Thymus (tissue), 11 donors: Measurements from ENCODE around the gene GALNT2. TPM values are rescaled to one million over a fixed set of nuclear protein-coding genes. Genes with fewer than 3 reads are reported as not detected.

ENCODE experiments used
- DNase-seq, 9 donors: peaks; one replicate each; pipeline ENCODE4 v3.0.0-alpha.2; 2013; ENCODE audit warnings: low spot score in 9 of 9, low read depth in 6 of 9, missing footprints in 1 of 9
- H3K27ac ChIP-seq, 2 donors: one replicate each; pipeline ENCODE4 v1.5.1; 2013; ENCODE audit warnings: control low read depth in 1 of 2, low read depth in 1 of 2, low read length in 1 of 2, mild to moderate bottlenecking in 1 of 2, moderate library complexity in 1 of 2
- H3K27me3 ChIP-seq, 2 donors: one replicate each; pipeline ENCODE4 v1.5.1; 2013; ENCODE audit warnings: low read length in 1 of 2; ENCODE audit not compliant: control insufficient read depth in 2 of 2, insufficient read depth in 1 of 2
- H3K36me3 ChIP-seq, 2 donors: one replicate each; pipeline ENCODE4 v1.5.1; 2013; ENCODE audit warnings: low read length in 1 of 2, mild to moderate bottlenecking in 1 of 2, moderate library complexity in 1 of 2; ENCODE audit not compliant: control insufficient read depth in 2 of 2, insufficient read depth in 2 of 2
- H3K4me1 ChIP-seq, 2 donors: one replicate each; pipeline ENCODE4 v1.5.1; 2013; ENCODE audit warnings: low read length in 2 of 2; ENCODE audit not compliant: control insufficient read depth in 2 of 2, insufficient read depth in 2 of 2
- H3K4me3 ChIP-seq, 2 donors: one replicate each; pipeline ENCODE4 v1.5.1; 2013; ENCODE audit warnings: low read length in 2 of 2, control low read depth in 1 of 2, mild to moderate bottlenecking in 1 of 2
- H3K9me3 ChIP-seq, 2 donors: one replicate each; pipeline ENCODE4 v1.5.1; 2013; ENCODE audit warnings: low read length in 1 of 2, mild to moderate bottlenecking in 1 of 2; ENCODE audit not compliant: control insufficient read depth in 2 of 2, insufficient read depth in 1 of 2
- WGBS: extraction: QIAGEN DNeasy Blood & Tissue Kit; methylation state at CpG from one replicate; pipeline ENCODE4 v1.1.7; 2013; 5-methylcytosine and 5-hydroxymethylcytosine counted together
- polyA plus RNA-seq: library from polyadenylated mRNA; stranded (reverse); fragments of 200-250 nt; gene quantifications from one replicate; pipeline ENCODE4 v1.2.3, GENCODE V29; 2013
- total RNA-seq: library from RNA; stranded (reverse); fragments of 120-200 nt; gene quantifications from one replicate; pipeline ENCODE4 v1.2.4, GENCODE V29; 2013
- donor health status: healthy.

The GALNT2 gene
- total and polyA plus RNA-seq, 2 donors: 33.9 to 42.5 TPM

DNA sequence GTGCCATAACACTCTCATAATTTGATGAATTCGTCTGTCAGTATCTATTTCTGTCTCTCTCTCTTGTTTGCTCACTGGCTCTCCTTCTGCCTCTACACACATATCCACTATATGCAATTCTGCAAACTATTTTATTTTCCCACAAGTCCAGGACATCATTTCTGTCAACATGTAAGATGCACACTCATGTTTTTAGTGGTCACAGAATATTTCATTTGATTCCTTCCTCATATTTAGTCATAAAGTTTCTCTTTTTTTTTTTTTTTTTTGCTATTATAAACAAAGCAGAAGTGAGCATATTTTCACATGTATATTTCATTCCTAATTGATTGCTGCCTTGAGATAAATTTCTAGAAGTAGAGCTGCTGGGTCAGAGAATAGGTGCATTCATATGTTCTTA lies 193.8 kb downstream of the GALNT2 start:
- DNase-seq: no peak
- peaks cover 0 to 39% of the 10 kb centered on the region in 2 donors for H3K4me1 ChIP-seq
- peaks cover 64 to 96% of the 10 kb centered on the region in 2 donors for H3K36me3 ChIP-seq
- H3K27me3 ChIP-seq: no peaks in the 10 kb centered on the region
- WGBS: 92% methylated on average over 1 of the region's 1 CpG
- H3K4me3 ChIP-seq: no peak overlapping the region
- H3K27ac ChIP-seq: no peak overlapping the region
- H3K9me3 ChIP-seq: no peaks in the 10 kb centered on the region

DNA sequence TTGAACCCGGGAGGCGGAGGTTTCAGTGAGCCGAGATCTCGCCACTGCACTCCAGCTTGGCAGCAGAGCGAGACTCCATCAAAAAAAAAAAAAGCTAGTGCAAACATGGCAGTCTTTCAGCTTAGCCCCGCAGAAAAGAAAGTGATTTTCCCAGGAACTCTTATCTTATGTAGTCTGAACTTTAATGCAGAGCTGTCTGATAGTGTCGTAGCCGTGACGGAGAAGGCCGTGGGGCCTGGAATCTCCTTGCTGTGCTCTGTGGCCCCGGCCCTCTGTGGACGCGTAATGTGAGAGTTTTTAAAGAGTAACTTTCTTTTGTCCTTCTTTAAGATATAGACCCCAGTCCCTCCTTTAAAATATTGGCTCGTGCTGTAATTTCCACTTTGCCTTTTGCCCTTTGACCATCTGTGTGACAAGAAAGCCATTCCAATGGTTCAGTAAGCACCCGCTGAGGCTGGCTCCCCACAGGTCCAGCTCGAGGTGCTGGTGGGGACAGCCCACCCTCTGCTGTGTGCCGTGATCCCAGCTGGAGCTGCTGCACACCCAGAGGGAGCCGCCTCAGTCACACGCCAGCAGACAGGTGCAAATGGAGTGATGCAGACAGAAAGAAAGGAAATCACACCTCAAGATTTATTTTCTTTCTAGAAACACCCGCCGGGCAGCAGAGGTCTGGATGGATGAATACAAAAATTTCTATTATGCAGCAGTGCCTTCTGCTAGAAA lies 195.1 kb downstream of the GALNT2 start:
- peaks cover 69 to 96% of the 10 kb centered on the region in 2 donors for H3K36me3 ChIP-seq
- peak overlapping the region in 1 of 2 donors; percentile 14 for H3K27ac ChIP-seq
- no peaks in the 10 kb centered on the region for H3K27me3 ChIP-seq
- WGBS: 93% methylated on average over 21 of the region's 21 CpGs
- H3K9me3 ChIP-seq: no peaks in the 10 kb centered on the region
- no peak overlapping the region for H3K4me3 ChIP-seq
- no peak for DNase-seq
- peaks cover 0 to 52% of the 10 kb centered on the region in 2 donors for H3K4me1 ChIP-seq

DNA sequence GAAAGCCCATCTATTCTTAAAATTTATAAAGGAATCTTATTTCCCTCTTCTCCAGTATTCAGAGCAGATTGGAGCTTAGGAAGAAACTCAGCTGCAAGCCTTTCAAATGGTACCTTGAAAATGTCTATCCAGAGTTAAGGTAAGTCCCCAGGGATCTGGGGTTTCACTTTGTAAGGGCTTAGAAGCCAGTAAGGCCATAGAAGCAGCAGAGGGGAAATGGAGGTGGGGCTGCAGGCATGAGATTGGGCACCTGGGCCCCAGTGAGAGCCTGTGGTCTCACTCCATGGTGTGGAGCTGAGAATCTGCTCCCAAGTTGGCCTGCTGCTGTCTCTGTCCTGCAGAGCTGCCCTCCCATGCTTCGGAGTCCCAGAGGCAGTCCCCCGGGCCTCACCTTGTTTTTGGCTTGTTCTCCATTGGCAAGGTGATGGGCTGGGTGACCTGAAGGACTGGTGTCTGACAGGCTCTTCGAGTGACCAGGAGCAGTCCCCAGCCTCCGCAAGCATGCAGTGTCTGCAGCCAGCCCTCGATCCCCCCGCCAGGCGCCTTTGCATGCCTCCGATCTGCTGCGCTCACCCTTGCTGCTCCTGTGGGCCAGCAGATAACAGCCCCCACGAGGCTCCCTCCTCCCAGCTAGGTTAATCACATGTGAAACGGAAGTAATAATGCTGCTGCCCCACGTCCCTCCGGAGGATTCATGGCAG lies 196.0 kb downstream of the GALNT2 start:
- Histone ChIP-seq H3K4me3 (no peak overlapping the region), H3K9me3 (no peaks in the 10 kb centered on the region), H3K27me3 (no peaks in the 10 kb centered on the region), H3K27ac (no peak overlapping the region), H3K36me3 (peaks cover 69 to 97% of the 10 kb centered on the region in 2 donors), H3K4me1 (peaks cover 0 to 61% of the 10 kb centered on the region in 2 donors)
- WGBS: 97% methylated on average over 13 of the region's 13 CpGs
- DNase-seq: no peak

DNA sequence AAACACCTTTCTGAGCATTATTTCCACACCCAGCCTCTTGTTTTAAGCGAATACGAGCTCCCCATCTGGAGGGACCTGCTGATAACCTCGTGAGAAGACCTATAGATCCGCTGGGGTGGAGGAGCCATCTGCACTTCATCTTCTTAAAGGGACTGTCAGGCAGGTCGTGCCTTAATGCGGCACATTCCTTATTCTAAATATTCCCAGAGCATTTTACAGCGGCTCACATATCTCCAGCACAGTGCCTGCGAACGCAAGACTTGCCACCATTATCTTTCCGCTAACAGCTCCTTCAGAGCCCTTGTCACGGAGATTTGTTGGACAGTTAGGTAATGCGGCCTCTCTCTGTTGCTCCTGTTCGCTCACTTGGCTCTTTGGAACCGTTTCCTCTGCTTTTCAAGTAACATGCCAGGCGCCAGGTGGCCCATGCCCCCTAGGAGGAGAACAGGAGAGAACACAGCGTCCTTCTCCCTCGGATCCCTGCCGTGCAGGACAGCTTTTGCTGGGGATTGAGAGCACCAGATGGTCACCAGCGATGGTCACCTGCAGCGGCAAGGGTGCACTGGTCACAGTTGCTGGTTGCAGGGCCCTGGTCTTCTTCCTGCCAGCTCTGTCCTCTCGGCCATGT lies 196.6 kb downstream of the GALNT2 start:
- Histone ChIP-seq H3K27me3 (no peaks in the 10 kb centered on the region), H3K4me1 (peaks cover 5 to 67% of the 10 kb centered on the region in 2 donors), H3K4me3 (no peak overlapping the region), H3K36me3 (peaks cover 75 to 97% of the 10 kb centered on the region in 2 donors), H3K9me3 (peaks cover 0 to 2% of the 10 kb centered on the region in 2 donors), H3K27ac (peak overlapping the region in 1 of 2 donors; percentile 17)
- DNase-seq: no peak
- 97% methylated on average over 21 of the region's 21 CpGs for WGBS

DNA sequence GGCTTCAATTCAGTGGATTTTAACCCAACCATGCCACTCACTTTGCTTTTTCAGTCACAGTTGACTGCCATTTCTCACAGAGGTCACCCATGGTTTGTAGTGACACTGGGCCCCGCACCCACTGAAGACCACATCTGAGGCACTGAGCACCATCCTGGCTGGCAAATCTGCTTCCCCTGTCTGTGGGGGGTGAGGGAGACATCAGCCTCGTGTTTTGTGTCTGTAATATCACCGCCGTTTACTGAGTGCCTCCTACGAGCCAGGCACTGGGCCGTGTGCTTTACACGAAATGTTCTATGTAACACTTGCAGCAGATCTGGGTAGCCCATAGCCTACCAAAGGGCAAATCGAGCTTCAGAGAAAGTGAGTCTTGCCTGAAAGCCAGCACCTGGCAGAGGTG lies 197.3 kb downstream of the GALNT2 start:
- Histone ChIP-seq H3K27me3 (no peaks in the 10 kb centered on the region), H3K36me3 (peaks cover 73 to 96% of the 10 kb centered on the region in 2 donors), H3K27ac (no peak overlapping the region), H3K9me3 (peaks cover 0 to 2% of the 10 kb centered on the region in 2 donors), H3K4me1 (peaks cover 8 to 74% of the 10 kb centered on the region in 2 donors), H3K4me3 (no peak overlapping the region)
- WGBS: 26% methylated on average over 8 of the region's 8 CpGs
- no peak for DNase-seq

DNA sequence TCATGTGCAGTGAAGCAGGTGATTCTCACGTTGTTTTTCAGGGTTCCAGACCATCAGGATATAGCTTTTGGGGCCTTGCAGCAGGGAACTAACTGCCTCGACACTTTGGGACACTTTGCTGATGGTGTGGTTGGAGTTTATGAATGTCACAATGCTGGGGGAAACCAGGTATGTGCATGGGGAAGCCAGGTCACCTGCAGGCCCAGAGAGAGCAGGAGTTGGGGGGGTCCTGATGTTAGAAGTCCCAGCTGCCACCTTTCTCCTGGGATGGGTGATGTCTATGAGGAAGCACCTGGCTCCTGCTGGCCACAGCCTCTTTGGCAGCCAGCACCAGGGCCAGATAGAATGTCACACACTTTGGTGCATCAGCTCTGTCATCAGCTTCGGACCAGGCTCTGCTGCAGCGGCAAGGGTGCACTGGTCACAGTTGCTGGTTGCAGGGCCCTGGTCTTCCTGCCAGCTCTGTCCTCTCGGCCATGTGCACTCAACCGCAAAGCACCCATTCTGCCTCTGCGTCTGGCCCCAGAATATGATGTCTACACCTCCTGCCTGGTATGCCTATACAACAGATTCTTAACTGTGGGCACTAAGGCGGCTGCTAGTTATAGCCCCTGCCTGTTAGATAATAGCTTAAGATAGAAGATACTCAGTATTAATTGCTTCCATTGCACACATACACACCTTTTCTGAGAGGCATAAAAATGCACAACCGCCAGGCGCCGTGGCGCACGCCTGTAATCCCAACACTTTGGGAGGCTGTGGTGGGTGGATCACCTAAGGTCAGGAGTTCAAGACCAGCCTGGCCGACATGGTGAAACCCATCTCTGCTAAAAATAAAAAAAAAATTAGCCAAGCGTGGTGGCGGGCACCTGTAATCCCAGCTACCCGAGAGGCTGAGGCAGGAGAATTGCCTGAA lies 198.4 kb downstream of the GALNT2 start:
- Histone ChIP-seq H3K9me3 (peaks cover 0 to 2% of the 10 kb centered on the region in 2 donors), H3K36me3 (peaks cover 67 to 95% of the 10 kb centered on the region in 2 donors), H3K4me3 (no peak overlapping the region), H3K27ac (no peak overlapping the region), H3K27me3 (no peaks in the 10 kb centered on the region), H3K4me1 (peaks cover 16 to 85% of the 10 kb centered on the region in 2 donors)
- no peak for DNase-seq
- WGBS: 91% methylated on average over 17 of the region's 17 CpGs

DNA sequence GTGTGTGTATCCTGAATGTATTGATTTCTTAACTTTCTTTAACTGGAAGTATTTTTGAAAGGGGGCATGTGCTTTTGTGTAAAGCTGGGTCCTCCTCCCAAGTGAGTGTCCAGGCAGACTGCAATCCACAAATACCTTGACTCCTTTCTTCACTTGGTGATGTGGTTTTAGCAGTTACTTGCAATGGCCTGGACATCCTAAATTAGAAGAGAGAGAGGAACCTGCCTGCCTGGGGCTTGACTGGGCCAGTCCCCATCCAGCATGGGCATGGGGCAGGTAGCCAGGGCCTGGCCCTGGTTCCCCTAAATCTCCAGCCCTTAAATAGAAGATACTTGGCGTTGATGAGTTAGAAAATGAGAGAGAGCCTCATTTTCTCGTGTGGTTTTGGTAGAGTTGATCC lies 199.4 kb downstream of the GALNT2 start:
- peaks cover 26 to 95% of the 10 kb centered on the region in 2 donors for H3K4me1 ChIP-seq
- peaks cover 0 to 2% of the 10 kb centered on the region in 2 donors for H3K9me3 ChIP-seq
- no peak for DNase-seq
- no peak overlapping the region for H3K4me3 ChIP-seq
- no peak overlapping the region for H3K27ac ChIP-seq
- 37% methylated on average over 2 of the region's 2 CpGs for WGBS
- H3K36me3 ChIP-seq: peaks cover 72 to 92% of the 10 kb centered on the region in 2 donors
- no peaks in the 10 kb centered on the region for H3K27me3 ChIP-seq

DNA sequence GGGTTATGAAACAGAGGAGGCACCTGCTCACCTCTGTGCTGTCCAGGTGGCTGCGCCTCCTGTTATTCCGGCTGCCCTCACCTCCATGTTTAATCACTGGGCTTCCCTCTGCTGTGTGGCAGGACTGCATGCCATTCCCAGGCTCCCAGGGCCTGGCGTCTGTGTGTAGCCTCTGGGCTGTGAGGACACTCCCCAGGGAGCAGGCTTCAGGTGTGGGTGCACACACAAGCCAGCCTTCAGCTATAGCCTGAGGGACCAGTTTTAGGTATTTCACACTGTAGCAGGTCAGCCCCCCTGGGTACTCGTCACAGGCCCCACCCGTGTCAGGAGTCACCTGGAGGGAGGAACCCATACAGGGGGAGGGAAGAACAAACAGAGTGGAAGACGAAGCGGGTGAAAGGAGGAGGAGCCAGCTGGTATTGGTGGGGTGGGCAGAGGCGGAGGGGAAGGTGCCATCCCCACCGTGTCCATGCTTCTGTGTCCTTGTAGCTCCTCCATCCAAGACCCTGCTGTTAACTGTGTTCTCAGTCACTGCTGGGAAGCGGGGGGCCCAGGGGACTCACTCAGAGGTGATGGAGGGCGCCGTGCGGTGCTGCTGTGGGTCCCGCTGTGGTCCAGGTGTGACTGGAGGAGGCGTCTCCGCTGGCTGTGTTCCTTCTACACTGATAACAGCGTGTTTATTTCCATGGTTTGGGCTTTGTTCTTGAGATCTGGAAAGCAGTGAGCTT lies 200.5 kb downstream of the GALNT2 start:
- peak overlapping the region in 1 of 2 donors; percentile 43 for H3K27ac ChIP-seq
- 77% methylated on average over 17 of the region's 17 CpGs for WGBS
- no peak overlapping the region for H3K4me3 ChIP-seq
- no peak for DNase-seq
- no peaks in the 10 kb centered on the region for H3K27me3 ChIP-seq
- peaks cover 37 to 99% of the 10 kb centered on the region in 2 donors for H3K4me1 ChIP-seq
- H3K36me3 ChIP-seq: peaks cover 65 to 95% of the 10 kb centered on the region in 2 donors
- peaks cover 0 to 2% of the 10 kb centered on the region in 2 donors for H3K9me3 ChIP-seq
